Peyer's patch (tissue), 4 donors: ENCODE measurements around the gene TMIGD2.
"Not testable (repeated sequence)": the region's sequence is repeated elsewhere in the genome, so short reads cannot be mapped to it uniquely, and the experiment has no call there.

Experiments
- POLR2A ChIP-seq, 2 donors: fragments of 450-650 bp; IDR thresholded peaks; one replicate each; pipeline ENCODE4 v1.5.1; 2017; ENCODE audit warnings: antibody characterized with exemption in 2 of 2, mild to moderate bottlenecking in 2 of 2, moderate library complexity in 2 of 2
- TF ChIP-seq, protein P1 (sequence below), 6 experiments: fragments of 450-650 bp in 4 of 6; fragments of 200-600 bp in 2 of 6; sonication (generic) in 1 of 6; IDR thresholded peaks; one replicate each; pipeline ENCODE4 v1.5.1; 2017 to 2019; ENCODE audit warnings: antibody characterized with exemption in 6 of 6, mild to moderate bottlenecking in 3 of 6, moderate library complexity in 1 of 6

GRCh38 chr19:4286141-4286540 lies 16.0 kb downstream of the TMIGD2 start:
- TF ChIP-seq, protein P1, sequence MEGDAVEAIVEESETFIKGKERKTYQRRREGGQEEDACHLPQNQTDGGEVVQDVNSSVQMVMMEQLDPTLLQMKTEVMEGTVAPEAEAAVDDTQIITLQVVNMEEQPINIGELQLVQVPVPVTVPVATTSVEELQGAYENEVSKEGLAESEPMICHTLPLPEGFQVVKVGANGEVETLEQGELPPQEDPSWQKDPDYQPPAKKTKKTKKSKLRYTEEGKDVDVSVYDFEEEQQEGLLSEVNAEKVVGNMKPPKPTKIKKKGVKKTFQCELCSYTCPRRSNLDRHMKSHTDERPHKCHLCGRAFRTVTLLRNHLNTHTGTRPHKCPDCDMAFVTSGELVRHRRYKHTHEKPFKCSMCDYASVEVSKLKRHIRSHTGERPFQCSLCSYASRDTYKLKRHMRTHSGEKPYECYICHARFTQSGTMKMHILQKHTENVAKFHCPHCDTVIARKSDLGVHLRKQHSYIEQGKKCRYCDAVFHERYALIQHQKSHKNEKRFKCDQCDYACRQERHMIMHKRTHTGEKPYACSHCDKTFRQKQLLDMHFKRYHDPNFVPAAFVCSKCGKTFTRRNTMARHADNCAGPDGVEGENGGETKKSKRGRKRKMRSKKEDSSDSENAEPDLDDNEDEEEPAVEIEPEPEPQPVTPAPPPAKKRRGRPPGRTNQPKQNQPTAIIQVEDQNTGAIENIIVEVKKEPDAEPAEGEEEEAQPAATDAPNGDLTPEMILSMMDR (IDR thresholded peaks at IDR 0.05): not testable (repeated sequence)
- not testable (repeated sequence) for TF ChIP-seq POLR2A (IDR thresholded peaks at IDR 0.05)
